T-helper 17 cell (primary cell): ENCODE results near the gene DEXI. TPM values are rescaled to one million over a fixed set of nuclear protein-coding genes. Genes with fewer than 3 reads are reported as not detected.
"Not testable (repeated sequence)": the region's sequence is repeated elsewhere in the genome, so short reads cannot be mapped to it uniquely, and the experiment has no call there.

Experiments
- ATAC-seq: fragments of 150-1000 bp; cut with Tn5 transposase; 2 replicates; pipeline ENCODE4 v1.10.0; 2021; ENCODE audit warnings: mild to moderate bottlenecking, moderate library complexity
- DNase-seq, 3 donors: peaks; one replicate each; pipeline versions ENCODE4 v3.0.0 to v3.0.0-alpha.2; 2020 to 2021
- H3K9me3 ChIP-seq: one replicate; pipeline ENCODE4 v1.7.0; 2013; ENCODE audit warnings: low read length, mild to moderate bottlenecking; ENCODE audit not compliant: control insufficient read depth, poor library complexity, severe bottlenecking
- H3K27ac Mint-ChIP-seq: one replicate; pipeline ENCODE4 v1.8.0; 2022; ENCODE audit warnings: mild to moderate bottlenecking, moderate library complexity, mixed read lengths
- H3K27me3 Mint-ChIP-seq: one replicate; pipeline ENCODE4 v1.8.0; 2022; ENCODE audit warnings: mixed read lengths
- H3K36me3 Mint-ChIP-seq: one replicate; pipeline ENCODE4 v1.8.0; 2022; ENCODE audit warnings: low read depth, mixed read lengths
- H3K4me1 Mint-ChIP-seq: one replicate; pipeline ENCODE4 v1.8.0; 2022; ENCODE audit warnings: mild to moderate bottlenecking, mixed read lengths
- H3K4me3 Mint-ChIP-seq: one replicate; pipeline ENCODE4 v1.8.0; 2022; ENCODE audit warnings: mild to moderate bottlenecking, moderate library complexity, mixed read lengths
- total RNA-seq, 4 donors: library from RNA in 2 of 4; stranded (reverse) in 2 of 4; gene quantifications; one replicate each; pipeline ENCODE4 v1.2.3 and lab custom pipeline; 2022 to 2026

Gene DEXI
- total RNA-seq, 2 donors from 2014 or later, result 14.2 to 15.1 TPM

DNA sequence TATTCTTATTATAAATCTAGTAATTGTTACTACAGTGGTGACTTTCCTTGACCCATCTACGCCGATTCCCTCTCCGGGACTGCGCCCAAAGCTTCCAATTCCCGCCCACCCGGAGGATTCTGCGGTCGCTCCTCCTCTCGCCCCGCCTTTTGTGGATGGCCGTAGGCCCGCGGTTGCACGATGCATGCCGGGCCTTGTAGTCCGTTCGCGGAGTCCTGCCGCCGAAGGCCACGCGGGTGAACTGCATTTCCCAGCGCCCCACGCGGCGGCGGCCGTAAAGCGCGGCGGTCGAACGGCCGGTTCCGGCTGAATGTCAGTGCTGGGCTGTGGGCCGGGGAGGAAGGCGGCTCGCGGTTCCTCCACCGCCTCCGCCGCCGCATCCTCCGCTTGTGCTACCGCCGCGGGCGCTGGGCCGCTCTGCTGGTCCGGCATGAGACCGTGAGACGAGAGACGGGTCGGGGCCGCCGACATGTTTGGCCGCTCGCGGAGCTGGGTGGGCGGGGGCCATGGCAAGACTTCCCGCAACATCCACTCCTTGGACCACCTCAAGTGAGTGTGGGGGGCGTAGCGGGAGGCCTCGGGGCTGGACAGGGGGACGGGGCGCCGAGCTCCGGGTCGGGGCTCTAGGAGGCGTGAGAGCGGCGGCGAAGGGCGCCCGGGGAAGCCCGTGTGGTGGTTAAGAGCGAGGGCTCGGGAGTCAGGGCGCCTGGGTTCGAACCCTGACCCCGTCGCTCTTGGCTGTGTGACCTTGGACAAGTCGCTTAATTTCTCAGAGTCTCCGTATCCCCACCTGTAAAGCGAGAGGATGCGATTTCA is 2.2 kb upstream of the DEXI start, which contains the start of gene CLEC16A:
Gene CLEC16A (plus strand): TSS at position 316 of the 816 bp plus-strand sequence. CDS start 154 bp downstream, at position 470.
- H3K9me3 ChIP-seq, result no peaks in the 10 kb centered on the region
- H3K4me1 Mint-ChIP-seq, result peaks cover 54% of the 10 kb centered on the region
- ATAC-seq, result peak; percentile 82
- peaks cover 3% of the 10 kb centered on the region for H3K36me3 Mint-ChIP-seq
- H3K27ac Mint-ChIP-seq, result peak within 1 kb of the TSS; percentile 86
- H3K4me3 Mint-ChIP-seq, result peak within 1 kb of the TSS; percentile 89
- peak; percentile 90 to 97 (median 92) for DNase-seq
- no peaks in the 10 kb centered on the region for H3K27me3 Mint-ChIP-seq

GRCh38 chr16:10943064-10943353 is 741 bp upstream of the DEXI start:
- no peak for DNase-seq
- no peak for ATAC-seq
- Mint-ChIP-seq H3K4me1 (peaks cover 60% of the 10 kb centered on the region), H3K36me3 (peaks cover 4% of the 10 kb centered on the region), H3K4me3 (peak overlapping the region; percentile 86), H3K27me3 (no peaks in the 10 kb centered on the region), H3K27ac (no peak overlapping the region)
- H3K9me3 ChIP-seq, result no peaks in the 10 kb centered on the region

- Mint-ChIP-seq H3K4me3 (peak overlapping the region; percentile 92), H3K4me1 (peaks cover 68% of the 10 kb centered on the region)
- H3K36me3 Mint-ChIP-seq, H3K9me3 ChIP-seq, DNase-seq, H3K27ac Mint-ChIP-seq, H3K27me3 Mint-ChIP-seq: not testable (repeated sequence)
- peak; percentile 1 for ATAC-seq
Observed at GRCh38 chr16:10941935-10942351, 325 bp downstream of the DEXI start.

GRCh38 chr16:10941127-10941933 is 938 bp downstream of the DEXI start:
- ATAC-seq, result no peak
- no peak for DNase-seq
- Mint-ChIP-seq H3K4me1 (peaks cover 69% of the 10 kb centered on the region), H3K27me3 (no peaks in the 10 kb centered on the region), H3K36me3 (peaks cover 4% of the 10 kb centered on the region), H3K27ac (peak overlapping the region; percentile 84), H3K4me3 (peak overlapping the region; percentile 92)
- H3K9me3 ChIP-seq, result no peaks in the 10 kb centered on the region

DNA sequence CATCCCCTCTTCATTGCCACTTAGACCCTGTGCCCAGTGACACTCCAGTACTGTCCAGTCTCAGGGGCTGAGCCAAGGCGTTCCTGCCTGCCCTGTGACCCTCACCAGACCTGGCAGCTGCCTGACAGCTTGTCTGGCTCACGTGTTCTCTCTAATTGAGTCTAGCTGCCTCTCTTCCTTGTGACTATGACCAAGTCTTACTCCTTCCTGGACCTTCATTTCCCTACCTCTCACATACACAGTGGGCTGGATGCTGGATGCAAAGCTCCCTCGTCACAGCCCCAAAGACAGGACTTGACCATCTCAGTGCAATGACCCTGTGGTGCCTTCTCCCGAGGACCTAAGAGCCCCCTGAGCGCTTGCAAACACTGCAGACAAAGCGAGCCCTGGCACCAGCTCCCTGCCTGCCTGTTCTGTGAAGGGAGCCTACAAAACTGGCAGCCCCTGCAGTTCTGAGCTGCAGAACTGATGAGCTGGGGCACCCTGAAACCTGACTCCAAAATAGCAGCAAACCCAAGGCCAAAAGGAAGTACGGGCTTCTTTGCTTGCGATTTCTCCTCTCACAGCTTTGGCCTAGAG is 1.7 kb downstream of the DEXI start:
- no peaks in the 10 kb centered on the region for H3K27me3 Mint-ChIP-seq
- no peaks in the 10 kb centered on the region for H3K9me3 ChIP-seq
- peaks cover 66% of the 10 kb centered on the region for H3K4me1 Mint-ChIP-seq
- peak overlapping the region; percentile 92 for H3K4me3 Mint-ChIP-seq
- ATAC-seq, result no peak
- H3K27ac Mint-ChIP-seq, result peak overlapping the region; percentile 84
- DNase-seq, result no peak
- peaks cover 4% of the 10 kb centered on the region for H3K36me3 Mint-ChIP-seq

DNA sequence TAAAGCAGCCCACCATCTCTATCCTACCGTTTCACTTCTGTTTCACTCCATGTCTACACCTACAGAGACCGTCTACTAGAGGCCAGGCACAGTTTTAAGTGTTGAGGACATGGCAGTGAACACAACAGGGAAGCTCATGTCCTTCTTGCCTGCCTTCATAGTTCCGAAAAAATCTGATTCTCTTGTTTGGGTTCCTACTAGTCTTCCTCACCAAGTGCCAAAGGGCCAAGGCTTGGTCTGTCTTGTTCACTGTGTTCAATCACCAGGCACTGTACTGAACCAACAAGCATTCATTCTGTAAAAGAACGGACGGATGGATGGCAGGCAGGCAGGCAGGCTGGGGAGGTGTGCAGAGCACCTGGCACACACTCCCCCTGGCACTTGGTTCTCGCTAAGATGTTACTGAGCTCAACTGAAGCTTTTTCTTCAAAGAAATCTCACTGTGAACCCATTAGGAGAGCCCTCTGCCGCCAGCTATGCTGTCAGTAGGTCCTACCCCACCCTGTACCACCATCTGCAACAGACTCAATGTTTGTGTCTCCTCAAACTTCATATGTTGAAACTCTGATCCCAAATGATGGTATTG is 2.5 kb downstream of the DEXI start:
- no peak for DNase-seq
- peaks cover 4% of the 10 kb centered on the region for H3K36me3 Mint-ChIP-seq

GRCh38 chr16:10938796-10939648 is 3.2 kb downstream of the DEXI start:
- Mint-ChIP-seq H3K27ac (peak overlapping the region; percentile 87), H3K4me3 (peak overlapping the region; percentile 92), H3K36me3 (peaks cover 4% of the 10 kb centered on the region), H3K4me1 (peaks cover 62% of the 10 kb centered on the region), H3K27me3 (no peaks in the 10 kb centered on the region)
- no peaks in the 10 kb centered on the region for H3K9me3 ChIP-seq
- no peak for ATAC-seq
- no peak for DNase-seq

More for the DNA sequence above, 2.5 kb downstream of the DEXI start:
- H3K9me3 ChIP-seq, result no peaks in the 10 kb centered on the region
- Mint-ChIP-seq H3K27me3 (no peaks in the 10 kb centered on the region), H3K27ac (peak overlapping the region; percentile 87), H3K4me3 (peak overlapping the region; percentile 92), H3K4me1 (peaks cover 65% of the 10 kb centered on the region)
- no peak for ATAC-seq

DNA sequence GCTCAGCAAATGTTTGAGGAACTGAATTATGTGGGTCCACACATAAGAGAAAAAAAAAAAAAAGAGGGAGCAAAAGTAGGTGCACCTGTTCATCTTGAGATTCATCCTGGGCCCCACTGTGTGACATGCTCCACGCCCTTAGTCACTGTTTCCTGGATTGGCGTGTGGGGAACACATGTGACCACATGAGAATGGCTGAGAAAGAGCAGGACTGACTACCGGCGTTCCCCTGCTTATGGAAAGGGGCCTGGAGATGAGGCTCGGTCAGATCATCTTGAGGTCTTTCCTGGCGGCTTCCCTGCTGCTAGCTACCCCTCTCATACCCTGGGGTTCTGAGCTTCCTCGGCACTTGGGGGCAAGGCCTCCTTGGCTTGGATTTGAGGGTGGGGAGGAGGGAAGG is 3.9 kb downstream of the DEXI start:
- ATAC-seq, result no peak
- DNase-seq, result no peak
- peaks cover 4% of the 10 kb centered on the region for H3K36me3 Mint-ChIP-seq

DNA sequence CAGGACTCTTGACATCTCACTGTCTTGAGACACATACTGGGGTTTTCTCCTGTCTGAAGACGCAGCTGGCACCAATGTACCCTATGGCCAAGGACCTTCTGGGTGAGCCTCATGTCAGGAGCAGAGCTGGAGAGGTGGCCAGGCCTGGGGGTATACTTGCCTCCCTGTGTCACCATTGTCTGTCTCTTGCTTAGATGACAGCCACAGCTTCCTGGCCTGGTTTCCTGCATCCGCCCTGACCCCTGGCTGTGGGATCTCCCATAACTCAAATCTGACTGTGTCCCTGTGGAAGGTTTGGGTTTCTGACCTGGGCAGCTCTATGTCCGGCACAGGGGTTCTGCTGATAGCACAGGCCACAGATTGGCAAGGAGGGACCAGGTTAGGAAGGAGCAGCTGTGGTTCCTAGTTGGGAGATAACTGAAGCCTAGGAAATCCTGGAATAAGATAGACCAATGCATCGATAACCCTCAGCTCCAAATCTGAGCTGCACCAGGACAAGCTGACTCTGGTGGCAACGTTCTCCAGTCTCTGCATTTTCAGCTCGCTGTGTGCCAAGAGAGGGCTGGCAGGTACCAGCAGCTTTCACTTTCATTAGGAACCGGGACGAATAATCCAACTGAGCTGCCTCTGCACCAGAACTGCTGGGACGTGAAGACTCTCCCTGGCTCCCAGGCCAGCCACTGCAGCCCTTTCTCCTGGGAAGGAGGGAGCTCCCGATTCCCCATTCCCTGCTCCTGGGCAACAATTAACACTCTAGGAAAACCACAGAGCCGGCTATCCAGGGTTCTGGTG is 5.0 kb downstream of the DEXI start:
- H3K4me3 Mint-ChIP-seq, result peak overlapping the region; percentile 81
- H3K27ac Mint-ChIP-seq, result peak overlapping the region; percentile 87
- H3K9me3 ChIP-seq, result no peaks in the 10 kb centered on the region
- no peaks in the 10 kb centered on the region for H3K27me3 Mint-ChIP-seq
- H3K36me3 Mint-ChIP-seq, result peaks cover 4% of the 10 kb centered on the region
- DNase-seq, result no peak
- peaks cover 60% of the 10 kb centered on the region for H3K4me1 Mint-ChIP-seq
- no peak for ATAC-seq

More for the DNA sequence above, 3.9 kb downstream of the DEXI start:
- peak overlapping the region; percentile 92 for H3K4me3 Mint-ChIP-seq
- H3K4me1 Mint-ChIP-seq, result peaks cover 64% of the 10 kb centered on the region
- H3K9me3 ChIP-seq, result no peaks in the 10 kb centered on the region
- no peaks in the 10 kb centered on the region for H3K27me3 Mint-ChIP-seq
- peak overlapping the region; percentile 87 for H3K27ac Mint-ChIP-seq

DNA sequence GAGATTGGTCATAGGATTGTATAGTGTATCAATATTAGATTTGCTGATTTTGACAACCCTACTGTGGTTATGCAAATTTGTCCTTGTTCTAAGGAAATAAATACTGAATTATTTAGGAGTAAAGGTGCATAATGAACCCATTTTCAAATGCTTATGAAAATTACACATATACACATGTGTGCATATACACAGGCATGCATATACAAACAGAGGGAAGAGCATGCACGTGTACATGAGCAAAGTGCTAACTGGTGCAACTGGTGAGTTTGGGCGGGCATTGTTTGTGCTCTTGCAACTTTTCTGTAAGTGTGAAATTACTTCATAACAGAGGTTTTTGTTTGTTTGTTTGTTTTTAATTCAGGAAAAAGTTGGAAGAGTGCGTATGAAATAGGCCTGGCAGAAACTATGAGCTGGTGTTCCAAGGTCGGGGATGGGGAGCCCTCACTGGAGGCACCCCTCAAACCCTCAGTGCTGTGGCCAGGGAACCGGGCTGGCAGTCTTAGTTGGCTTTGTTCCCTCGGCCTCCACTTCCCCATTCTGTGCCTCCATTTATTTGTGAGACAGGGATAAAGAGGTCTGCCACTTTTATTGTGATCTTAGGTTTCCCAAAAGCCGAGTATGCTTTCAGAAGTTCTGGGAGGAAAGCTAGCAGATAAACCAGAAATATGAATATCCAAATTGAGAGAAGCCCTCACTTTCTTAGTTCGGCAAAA is 5.8 kb downstream of the DEXI start:
- no peaks in the 10 kb centered on the region for H3K27me3 Mint-ChIP-seq
- peaks cover 4% of the 10 kb centered on the region for H3K36me3 Mint-ChIP-seq

DNA sequence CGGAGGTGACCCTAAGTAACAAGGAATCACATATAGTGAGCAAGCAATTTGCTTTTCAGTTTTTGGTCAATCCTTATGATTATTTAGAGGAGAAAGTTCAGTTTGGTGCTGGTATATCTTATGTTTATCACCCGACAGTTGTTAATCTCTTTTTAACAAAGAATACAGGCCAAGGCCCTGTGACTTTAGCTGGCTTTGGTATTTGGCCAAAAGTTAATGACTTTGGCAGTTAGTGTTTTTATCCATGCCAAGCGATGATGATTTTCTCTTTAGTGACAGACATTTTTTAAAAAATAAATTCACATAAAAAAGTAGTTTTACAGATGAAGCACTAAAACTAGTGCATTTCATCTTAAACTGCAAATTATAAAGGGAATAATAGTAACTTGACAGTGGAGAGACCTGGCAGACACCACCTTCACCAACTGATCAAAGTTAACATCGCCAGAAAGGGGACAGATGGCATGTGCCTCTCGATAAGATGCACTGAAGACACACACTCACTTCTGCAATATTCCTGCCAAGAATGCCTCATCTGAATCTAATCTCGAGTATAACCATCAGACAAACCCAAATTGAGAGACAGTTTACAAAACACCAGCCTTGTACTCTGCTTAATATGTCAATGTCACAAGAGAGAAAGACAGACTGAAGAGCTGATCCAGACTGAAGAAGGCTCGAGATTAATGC is 6.9 kb downstream of the DEXI start:
- Mint-ChIP-seq H3K27me3 (no peaks in the 10 kb centered on the region), H3K4me1 (peaks cover 54% of the 10 kb centered on the region), H3K4me3 (peak overlapping the region; percentile 3), H3K36me3 (peaks cover 4% of the 10 kb centered on the region), H3K27ac (peak overlapping the region; percentile 87)
- no peaks in the 10 kb centered on the region for H3K9me3 ChIP-seq
- no peak for DNase-seq
- no peak for ATAC-seq

More for the DNA sequence above, 5.8 kb downstream of the DEXI start:
- Mint-ChIP-seq H3K4me1 (peaks cover 58% of the 10 kb centered on the region), H3K4me3 (peak overlapping the region; percentile 81), H3K27ac (peak overlapping the region; percentile 87)
- DNase-seq (no peak), ATAC-seq (no peak)
- H3K9me3 ChIP-seq, result no peaks in the 10 kb centered on the region
